IMR-90 (cell line): Measurements from ENCODE around the gene BTBD1.
"Not testable (repeated sequence)": the region's sequence is repeated elsewhere in the genome, so short reads cannot be mapped to it uniquely, and the experiment has no call there.

Experiments
- BHLHE40 ChIP-seq: fragments of 150-350 bp; IDR thresholded peaks from 2 replicates; pipeline ENCODE4 v1.6.1; 2016; ENCODE audit warnings: mild to moderate bottlenecking, low read depth, low read length
- CEBPB ChIP-seq: IDR thresholded peaks from 2 replicates; pipeline ENCODE4 v1.6.1; 2012; ENCODE audit warnings: low read depth, low read length, improper control_type of control experiment
- MAFK ChIP-seq: IDR thresholded peaks from 2 replicates; pipeline ENCODE4 v1.6.1; 2012; ENCODE audit warnings: low read depth, low read length, improper control_type of control experiment
- POLR2A ChIP-seq: IDR thresholded peaks from 2 replicates; pipeline ENCODE4 v1.6.1; 2012; ENCODE audit warnings: mild to moderate bottlenecking, low read depth, low read length
- RAD21 ChIP-seq: IDR thresholded peaks from 2 replicates; pipeline ENCODE4 v1.6.1; 2012; ENCODE audit warnings: low read length, improper control_type of control experiment
- RFX5 ChIP-seq: IDR thresholded peaks from 2 replicates; pipeline ENCODE4 v1.8.0; 2012; ENCODE audit warnings: low read depth, mild to moderate bottlenecking, low read length, moderate library complexity
- SMC3 ChIP-seq: fragments of 150-350 bp; IDR thresholded peaks from 2 replicates; pipeline ENCODE4 v1.6.1; 2016; ENCODE audit warnings: low read depth, mild to moderate bottlenecking, antibody characterized with exemption, low read length, moderate library complexity
- TF ChIP-seq, protein P1 (sequence below): conservative IDR thresholded peaks from 2 replicates; pipeline ENCODE4 v1.5.1; 2012; ENCODE audit warnings: mild to moderate bottlenecking, low read depth, low read length, improper control_type of control experiment

DNA sequence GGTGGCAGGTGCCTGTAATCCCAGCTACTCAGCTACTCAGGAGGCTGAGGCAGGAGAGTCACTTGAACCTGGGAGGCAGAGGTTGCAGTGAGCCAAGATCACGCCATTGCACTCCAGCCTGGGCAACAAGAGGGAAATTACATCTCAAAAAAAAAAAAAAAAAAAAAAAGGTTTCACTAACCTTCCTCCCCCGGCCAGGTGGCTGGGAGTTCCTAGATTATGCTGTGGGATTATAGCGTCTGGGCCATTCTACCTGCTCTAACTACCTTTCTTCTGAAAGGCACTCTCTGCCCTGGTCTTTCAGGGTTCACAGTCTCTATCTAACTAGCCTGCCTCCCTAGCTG is 24.9 kb upstream of the BTBD1 start:
- TF ChIP-seq, protein P1, sequence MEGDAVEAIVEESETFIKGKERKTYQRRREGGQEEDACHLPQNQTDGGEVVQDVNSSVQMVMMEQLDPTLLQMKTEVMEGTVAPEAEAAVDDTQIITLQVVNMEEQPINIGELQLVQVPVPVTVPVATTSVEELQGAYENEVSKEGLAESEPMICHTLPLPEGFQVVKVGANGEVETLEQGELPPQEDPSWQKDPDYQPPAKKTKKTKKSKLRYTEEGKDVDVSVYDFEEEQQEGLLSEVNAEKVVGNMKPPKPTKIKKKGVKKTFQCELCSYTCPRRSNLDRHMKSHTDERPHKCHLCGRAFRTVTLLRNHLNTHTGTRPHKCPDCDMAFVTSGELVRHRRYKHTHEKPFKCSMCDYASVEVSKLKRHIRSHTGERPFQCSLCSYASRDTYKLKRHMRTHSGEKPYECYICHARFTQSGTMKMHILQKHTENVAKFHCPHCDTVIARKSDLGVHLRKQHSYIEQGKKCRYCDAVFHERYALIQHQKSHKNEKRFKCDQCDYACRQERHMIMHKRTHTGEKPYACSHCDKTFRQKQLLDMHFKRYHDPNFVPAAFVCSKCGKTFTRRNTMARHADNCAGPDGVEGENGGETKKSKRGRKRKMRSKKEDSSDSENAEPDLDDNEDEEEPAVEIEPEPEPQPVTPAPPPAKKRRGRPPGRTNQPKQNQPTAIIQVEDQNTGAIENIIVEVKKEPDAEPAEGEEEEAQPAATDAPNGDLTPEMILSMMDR: not testable (repeated sequence)
- not testable (repeated sequence) for TF ChIP-seq SMC3, POLR2A, CEBPB, RFX5, MAFK, RAD21, BHLHE40
